NCI-H2196 (cell line): ENCODE measurements around the gene CENPQ.
"Not testable (repeated sequence)": the region's sequence is repeated elsewhere in the genome, so short reads cannot be mapped to it uniquely, and the experiment has no call there.

ENCODE experiments used
- DNase-seq: peaks from one replicate; lab custom pipeline; 2025; ENCODE audit not compliant: unreplicated experiment; lab: John Stamatoyannopoulos, UW

CENPQ gene, protein sequence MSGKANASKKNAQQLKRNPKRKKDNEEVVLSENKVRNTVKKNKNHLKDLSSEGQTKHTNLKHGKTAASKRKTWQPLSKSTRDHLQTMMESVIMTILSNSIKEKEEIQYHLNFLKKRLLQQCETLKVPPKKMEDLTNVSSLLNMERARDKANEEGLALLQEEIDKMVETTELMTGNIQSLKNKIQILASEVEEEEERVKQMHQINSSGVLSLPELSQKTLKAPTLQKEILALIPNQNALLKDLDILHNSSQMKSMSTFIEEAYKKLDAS

GRCh38 chr6:49462927-49463611 lies at the start of gene CENPQ, which contains the start of gene MMUT:
TSS of gene CENPQ (plus strand) at chr6:49463370. CDS start at chr6:49470177, 6,807 bp downstream.
TSS of gene MMUT (minus strand) at chr6:49463253. CDS start at chr6:49459466, 3,787 bp downstream.
- peak; percentile 96 for DNase-seq

- DNase-seq, result no peak
These were observed 47.8 kb upstream of the CENPQ start for GRCh38 chr6:49415358-49415757.

- no peak for DNase-seq
These were observed 47.0 kb upstream of the CENPQ start for GRCh38 chr6:49416195-49416594.

- DNase-seq, result no peak
These were observed 39.4 kb upstream of the CENPQ start for GRCh38 chr6:49423817-49424216.

DNA sequence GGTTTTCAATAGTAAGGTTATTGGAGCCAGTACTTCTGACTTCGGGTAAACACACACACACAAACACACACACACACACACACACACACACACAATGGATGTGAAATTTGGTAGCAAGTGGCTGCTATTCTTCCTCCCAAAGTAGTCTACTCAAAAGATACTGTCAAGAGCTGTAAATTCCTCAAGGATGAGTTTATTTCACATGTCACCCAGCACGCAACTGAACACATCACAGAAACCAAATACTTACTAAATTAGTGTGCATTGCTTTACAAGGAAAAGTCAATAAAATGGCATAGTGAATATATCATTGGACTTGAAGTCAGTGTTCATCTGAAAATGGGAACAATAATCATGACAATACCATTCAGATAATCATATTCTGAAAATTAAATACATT lies 33.0 kb upstream of the CENPQ start:
- DNase-seq, result no peak

DNA sequence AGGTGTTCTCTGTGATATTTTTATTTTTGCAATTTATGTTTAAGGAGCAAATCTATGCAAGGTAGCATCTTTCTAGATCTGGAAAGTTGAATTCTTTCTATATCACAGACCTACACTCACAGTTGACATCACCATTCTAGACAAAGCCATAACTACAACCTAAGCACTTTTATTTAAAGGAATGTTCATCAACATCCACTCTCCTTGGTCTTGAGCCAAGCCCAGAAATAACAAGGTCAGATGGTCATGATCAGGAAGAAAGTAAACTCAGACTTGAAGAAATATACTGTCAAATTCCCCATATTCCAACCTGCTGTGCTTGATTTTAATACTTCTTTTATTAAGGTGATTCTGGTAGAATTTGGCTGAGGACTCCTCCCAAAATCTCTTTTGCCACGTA lies 32.3 kb upstream of the CENPQ start:
- DNase-seq, result no peak

- DNase-seq, result no peak
These were observed 9.9 kb upstream of the CENPQ start for GRCh38 chr6:49453221-49453620.

DNA sequence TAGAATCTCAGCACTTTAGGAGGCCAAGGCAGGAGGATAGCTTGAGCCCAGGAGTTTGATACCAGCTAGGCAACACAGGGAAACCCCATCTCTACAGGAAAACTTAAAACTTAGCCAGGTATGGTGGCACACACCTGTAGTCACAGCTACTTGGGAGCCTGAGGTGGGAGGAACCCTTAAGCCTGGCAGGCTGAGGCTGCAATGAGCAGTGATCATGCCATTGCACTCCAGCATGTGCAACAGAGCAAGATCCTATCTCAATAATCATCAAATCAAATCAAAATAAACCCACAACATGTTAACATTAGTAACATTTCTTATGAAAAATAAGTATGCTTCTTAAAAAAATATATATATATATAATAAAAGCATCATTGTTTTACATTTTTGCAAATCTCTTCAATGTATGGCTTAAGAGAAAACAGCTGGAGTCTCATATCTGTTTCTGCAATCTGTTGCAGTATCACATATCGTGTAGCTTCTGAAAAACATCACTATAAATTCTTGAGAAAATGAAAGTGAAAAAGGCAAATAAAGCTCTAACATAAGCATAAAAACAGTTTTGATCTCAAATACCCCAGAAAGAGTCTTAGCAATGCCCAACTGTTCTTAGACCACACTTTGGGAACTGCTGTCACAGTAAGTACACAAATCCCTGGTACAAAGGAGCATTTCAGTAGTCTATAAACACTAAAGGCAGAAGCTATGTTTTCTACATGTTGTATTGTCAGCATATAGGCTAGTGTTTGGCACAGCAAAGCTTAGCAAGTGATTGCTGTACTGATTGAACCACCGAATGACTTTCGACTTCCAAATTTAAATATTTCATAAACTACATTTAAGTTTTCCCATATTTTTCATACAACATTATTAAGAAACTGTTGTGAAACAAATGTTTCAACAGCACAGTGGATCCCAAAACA lies 8.1 kb upstream of the CENPQ start:
- no peak for DNase-seq

GRCh38 chr6:49457771-49458170 lies 5.4 kb upstream of the CENPQ start:
- no peak for DNase-seq

DNA sequence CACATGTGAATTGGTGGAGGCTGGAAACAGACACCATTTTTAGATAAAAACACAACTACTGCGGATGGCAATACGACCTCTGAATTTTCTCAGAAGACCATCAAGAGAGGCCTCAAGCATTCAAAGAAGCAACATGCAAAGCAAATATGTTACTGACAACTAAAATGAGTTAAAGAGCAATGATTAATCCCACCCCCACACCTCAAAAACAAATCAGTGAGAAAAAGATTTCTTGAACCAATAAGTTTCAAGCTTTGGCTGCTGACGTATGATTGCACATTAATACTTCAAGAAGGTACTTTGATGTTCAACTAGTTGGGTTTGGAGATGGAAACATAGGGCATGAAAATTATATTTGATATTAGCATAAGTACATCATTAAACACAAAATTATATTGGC lies 1.1 kb upstream of the CENPQ start:
- no peak for DNase-seq

- DNase-seq, result no peak
These were observed 607 bp upstream of the CENPQ start for GRCh38 chr6:49462599-49462926.

DNA sequence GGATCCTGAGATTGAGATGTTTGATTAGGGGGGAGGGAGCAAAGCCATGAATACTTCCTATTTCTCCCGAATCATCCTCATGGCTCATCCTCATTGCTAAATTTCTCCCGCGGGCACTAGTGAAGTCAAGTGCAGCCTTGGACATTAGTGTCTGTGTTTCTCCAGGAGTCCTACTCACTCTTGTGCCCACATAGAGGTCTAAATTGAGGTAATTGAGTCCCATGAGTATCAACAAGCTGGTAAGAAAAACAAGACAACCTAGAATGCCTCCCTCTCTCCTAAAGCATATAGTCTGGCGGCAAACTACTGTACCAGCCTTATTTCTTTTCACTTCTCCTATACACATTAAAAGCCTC lies 420 bp downstream of the CENPQ start:
- no peak for DNase-seq

DNA sequence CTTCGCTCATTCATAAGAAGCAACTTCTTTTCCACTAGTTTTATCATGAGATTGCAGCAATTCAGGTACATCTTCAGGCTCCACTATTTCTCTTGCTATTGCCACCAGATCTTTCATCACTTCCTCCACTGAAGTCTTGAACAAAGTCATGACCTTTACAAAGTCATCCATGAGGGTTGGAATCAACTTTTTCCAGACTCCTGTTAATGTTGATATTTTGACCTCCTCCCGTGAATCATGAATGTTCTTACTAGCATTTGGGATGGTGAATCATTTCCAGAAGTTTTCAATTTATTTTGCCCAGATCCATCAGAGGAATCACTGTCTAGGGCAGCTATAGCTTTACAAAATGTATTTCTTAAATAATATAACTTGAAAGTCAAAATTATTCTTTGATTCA lies 1.5 kb downstream of the CENPQ start:
- no peak for DNase-seq

- DNase-seq, result no peak
These were observed 4.9 kb downstream of the CENPQ start for GRCh38 chr6:49468042-49468441.

GRCh38 chr6:49476564-49476963 lies 13.4 kb downstream of the CENPQ start:
- not testable (repeated sequence) for DNase-seq

- no peak for DNase-seq
These were observed 16.3 kb downstream of the CENPQ start for GRCh38 chr6:49479308-49479970.

DNA sequence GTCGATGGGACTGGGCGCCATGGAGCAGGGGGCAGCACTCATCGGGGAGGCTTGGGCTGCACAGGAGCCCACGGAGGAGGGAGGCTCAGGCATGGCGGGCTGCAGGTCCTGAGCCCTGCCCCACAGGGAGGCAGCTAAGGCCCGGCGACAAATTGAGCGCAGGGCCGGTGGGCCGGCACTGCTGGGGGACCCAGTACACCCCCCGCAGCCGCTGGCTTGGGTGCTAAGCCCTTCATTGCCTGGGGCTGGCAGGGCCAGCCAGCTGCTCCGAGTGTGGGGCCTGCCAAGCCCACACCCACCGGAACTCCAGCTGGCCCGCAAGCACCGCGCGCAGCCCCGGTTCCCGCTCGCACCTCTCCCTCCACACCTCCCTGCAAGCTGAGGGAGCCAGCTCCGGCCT lies 18.7 kb downstream of the CENPQ start:
- DNase-seq, result not testable (repeated sequence)

- DNase-seq, result not testable (repeated sequence)
These were observed 20.2 kb downstream of the CENPQ start for GRCh38 chr6:49483380-49483779.

- no peak for DNase-seq
These were observed 27.5 kb downstream of the CENPQ start for GRCh38 chr6:49490633-49491032.

DNA sequence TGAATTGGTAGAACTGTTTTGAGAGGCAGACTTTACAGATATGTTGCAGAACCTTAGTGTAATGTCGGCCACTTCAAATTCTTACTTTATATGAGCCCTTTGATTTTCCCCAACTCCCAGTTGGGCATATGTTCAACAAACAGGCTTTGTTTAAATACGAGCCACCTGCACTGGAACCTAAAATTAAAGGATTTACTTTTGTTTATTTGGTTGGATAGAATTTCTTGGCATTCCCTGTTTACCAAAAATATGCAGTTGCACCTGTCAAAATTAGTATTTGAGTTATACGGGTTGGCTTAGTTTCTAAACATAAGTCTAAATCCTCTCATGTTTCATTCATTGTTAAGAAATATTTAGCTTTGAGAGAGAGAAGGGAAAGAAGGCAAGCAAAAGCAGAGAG lies 34.1 kb downstream of the CENPQ start:
- DNase-seq, result peak; percentile 52

DNA sequence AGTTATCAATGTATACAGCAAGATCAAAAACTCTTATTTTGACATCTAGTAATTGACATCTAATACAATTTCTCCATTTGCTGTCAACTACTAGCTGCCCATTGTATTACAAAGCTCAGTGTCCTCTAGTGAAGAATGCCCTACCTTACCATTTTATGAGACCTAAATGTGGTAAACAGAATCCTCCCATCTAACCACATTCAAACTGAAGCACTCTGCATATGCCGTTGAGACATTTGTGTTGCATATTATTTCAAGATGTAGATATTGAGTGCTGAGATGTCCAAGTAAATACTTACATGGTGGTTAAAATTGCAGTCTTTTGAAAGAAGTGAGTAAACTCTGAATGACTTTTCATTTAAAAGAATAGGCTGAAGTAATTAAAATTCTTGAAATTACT lies 36.0 kb downstream of the CENPQ start:
- peak; percentile 15 for DNase-seq
